Measurements from ENCODE around the gene RABGAP1L.
"Not testable (repeated sequence)": the region's sequence is repeated elsewhere in the genome, so short reads cannot be mapped to it uniquely, and the experiment has no call there.

Gene RABGAP1L

DNA sequence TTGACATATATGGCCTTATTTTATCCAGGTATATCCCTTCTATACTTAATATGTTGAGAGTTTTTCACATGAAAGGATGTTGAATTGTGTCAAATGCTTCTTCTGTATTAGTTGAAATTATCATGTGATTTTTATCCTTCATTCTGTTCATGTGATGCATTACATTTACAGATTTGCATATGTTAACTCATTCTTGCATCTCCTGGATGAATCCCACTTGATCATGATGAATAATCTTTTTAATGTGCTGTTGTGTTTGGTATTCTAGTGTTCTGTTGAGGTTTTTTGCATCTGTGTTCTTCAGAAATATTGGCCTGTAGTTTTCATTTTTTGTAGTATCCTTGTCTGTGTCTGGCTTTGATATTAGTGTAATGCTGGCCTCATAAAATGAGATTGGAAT lies 150.2 kb downstream of the RABGAP1L start:
- no peak for DNase-seq

DNA sequence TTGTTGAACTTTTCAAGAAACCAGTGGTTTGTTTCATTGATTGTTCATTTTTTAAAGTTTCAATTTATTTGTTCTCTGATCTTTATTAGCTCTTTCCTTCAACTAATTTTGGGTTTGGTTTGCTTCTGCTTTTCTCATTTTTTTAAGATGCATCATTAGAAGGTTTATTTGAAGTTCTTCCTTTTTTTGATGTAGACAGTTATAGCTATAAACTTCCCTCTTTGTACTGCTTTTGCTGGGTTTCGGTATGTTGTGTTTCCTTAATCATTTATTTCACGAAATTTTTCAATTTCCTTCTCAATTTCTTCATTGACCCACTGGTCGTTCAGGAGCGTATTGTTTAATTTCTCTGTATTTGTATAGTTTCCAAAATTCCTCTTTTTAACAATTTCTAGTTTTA lies 155.1 kb downstream of the RABGAP1L start:
- DNase-seq, result no peak

- DNase-seq, result no peak
These were observed 155.9 kb downstream of the RABGAP1L start for GRCh38 chr1:174315239-174315638.

GRCh38 chr1:174320897-174321296 lies 161.6 kb downstream of the RABGAP1L start:
- not testable (repeated sequence) for DNase-seq

- DNase-seq, result no peak
These were observed 163.0 kb downstream of the RABGAP1L start for GRCh38 chr1:174322202-174322862.

- no peak for DNase-seq
These were observed 165.2 kb downstream of the RABGAP1L start for GRCh38 chr1:174324493-174324892.

- no peak for DNase-seq
These were observed 165.6 kb downstream of the RABGAP1L start for GRCh38 chr1:174324939-174325338.

DNA sequence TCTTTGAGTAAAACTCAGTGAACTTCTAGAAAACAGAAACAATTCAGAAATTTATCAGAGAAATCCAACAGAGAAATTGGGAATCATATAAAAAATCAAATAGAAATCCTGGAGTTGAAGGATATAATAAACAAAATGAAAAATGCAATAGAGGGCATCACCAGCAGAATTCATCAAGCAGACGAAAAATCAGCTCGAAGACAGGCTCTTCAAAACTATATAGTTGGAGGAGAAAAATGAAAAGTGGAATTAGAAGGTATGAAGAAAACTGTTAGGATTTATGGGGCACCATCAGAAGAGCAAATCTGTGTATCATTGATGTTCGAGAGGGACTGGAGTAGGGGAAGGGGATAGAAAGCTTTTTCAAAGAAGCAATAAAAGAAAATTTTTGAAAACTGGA lies 167.0 kb downstream of the RABGAP1L start:
- DNase-seq, result no peak

DNA sequence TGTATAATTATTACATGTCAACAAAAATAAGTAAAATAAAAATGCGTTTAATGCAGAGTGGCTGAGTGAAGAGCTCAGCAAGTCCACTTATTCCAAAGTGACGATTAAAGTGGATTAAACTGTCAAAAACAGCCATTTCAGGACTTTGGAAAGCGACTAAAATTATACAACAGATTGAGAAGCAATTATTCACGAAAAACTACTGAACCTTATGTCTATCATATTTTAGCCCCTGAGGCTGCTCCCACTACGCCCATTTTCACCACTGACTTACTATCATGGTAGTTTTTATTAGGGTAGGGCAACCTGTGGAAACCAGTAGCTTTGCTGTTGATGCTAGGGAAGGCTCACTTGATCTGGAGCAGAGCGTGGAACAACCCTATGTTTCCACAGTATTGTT lies 174.1 kb downstream of the RABGAP1L start:
- DNase-seq, result no peak

DNA sequence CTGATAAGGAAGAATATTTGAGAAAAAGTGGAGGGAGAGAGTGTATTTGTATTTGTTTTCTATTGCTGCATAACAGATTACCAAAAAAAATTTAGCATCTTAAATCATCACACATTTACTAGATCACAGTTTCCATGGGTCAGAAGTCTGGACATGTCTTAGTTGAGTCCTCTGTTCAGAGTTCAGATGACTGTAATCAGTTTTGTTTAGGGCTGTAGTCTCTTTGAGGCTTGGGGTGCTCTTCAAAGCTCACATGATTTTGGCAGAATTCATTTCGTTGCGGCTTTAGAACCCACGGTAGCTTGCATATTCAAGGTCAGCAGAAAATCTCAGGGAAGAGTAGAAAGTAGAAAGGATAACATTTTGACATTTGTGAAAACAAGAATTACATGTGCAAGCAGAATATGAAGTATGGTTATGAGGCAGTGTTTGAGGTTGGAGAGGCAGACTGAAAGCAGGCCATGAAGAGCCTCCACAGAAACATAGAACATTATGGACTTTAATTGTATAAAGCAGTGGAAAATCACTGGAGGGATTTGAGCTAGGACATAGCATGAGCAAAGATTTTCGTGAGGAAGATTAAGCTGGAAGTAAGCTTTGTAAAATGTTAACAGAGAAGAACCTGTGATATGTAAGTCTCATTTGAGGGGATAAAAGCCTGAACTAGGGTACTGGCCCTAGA lies 177.8 kb downstream of the RABGAP1L start:
- DNase-seq, result no peak

GRCh38 chr1:174340404-174340803 lies 181.1 kb downstream of the RABGAP1L start:
- not testable (repeated sequence) for DNase-seq

- no peak for DNase-seq
These were observed 184.8 kb downstream of the RABGAP1L start for GRCh38 chr1:174344162-174344561.

- DNase-seq, result no peak
These were observed 192.8 kb downstream of the RABGAP1L start for GRCh38 chr1:174352117-174352516.

- no peak for DNase-seq
These were observed 193.7 kb downstream of the RABGAP1L start for GRCh38 chr1:174352883-174353608.

GRCh38 chr1:174358344-174358743 lies 199.0 kb downstream of the RABGAP1L start:
- DNase-seq, result no peak

DNA sequence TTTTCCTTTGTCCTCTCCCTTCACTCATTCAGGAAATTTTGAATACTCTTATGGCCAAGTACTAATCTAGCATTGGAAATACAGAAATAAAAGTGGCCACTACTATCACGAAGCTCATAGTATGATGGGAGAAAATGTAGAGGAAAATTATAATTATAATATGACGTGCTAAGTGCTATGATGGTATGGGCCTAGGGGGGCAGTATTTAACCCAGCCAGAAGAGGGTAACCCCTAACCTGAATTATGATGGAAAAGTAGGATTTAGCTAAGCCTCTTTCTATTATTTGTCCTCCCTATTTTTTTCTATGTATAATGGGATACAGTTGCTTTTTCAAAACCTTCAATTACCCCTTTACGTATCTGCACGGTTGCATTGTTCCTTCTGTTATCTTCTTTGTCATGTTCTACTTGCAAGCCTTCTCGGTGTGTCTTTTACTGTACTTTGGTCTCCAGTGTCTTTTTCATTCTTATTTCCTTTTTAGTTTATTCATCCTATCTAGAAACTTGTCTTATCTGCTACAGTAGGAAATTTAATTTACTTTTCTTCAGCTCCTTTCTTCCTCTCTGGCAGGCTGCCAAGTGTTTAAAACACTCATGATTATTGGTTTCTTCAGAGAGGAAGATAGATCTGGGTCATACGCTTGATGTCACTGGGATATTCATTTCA lies 199.6 kb downstream of the RABGAP1L start:
- DNase-seq, result no peak

DNA sequence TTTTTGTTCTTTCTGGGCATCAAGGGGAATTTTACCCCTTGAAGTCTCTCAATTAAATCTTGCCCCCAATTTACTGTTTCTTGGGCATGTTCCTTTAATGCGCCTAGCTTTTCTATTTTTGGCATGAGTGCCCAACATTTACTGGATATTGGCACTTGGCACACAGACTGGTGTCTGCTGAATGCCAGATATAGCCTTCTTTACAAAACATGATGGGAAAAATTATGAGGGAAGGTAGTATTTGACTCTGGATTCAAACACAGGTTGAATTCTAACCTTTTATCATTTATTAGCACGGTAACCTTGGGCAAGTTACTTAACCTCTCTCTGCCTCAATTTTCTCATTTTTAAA lies 200.1 kb downstream of the RABGAP1L start:
- no peak for DNase-seq

GRCh38 chr1:174364996-174365736 lies 205.8 kb downstream of the RABGAP1L start:
- DNase-seq, result no peak

- no peak for DNase-seq
These were observed 207.6 kb downstream of the RABGAP1L start for GRCh38 chr1:174366946-174367345.

DNA sequence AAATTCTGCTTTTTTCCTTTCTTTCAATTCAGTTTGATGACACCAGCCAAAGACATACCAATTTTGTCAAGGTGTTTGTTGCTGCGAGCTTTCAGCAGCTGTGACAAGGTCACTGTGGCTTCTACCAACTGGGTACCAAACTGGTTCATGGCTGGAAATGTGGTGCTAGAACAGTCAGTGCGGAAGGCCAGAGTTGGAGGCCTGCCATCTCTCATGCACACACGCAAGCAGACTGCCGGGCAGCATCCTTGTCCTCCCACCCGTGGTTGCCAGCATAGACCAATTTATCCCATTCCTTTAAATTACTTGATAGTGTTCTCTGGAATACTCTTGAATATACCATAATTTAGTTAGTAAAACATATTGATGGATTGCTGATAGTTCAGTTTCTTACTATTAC lies 208.6 kb downstream of the RABGAP1L start:
- no peak for DNase-seq

- no peak for DNase-seq
These were observed 216.7 kb downstream of the RABGAP1L start for GRCh38 chr1:174376030-174376429.

DNA sequence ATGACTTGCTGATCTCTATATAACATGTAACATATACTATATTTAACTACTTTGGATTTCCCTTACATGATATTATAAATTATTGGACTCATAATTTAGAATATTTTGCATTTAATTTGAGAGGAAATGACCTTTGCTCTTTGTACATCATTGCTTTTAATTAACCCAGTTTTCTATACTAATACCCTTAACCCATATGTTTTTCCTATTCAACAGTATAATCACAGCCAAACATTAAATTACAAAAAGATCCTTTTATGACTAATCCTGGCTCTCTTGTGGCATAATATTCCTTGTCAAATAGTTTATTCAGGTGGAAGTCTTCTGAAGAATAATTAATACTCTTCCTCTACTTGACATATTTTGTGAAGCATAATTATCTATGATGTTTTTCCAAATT lies 232.4 kb downstream of the RABGAP1L start:
- DNase-seq, result no peak

- no peak for DNase-seq
These were observed 234.6 kb downstream of the RABGAP1L start for GRCh38 chr1:174393885-174394284.

Measured in activated CD4-positive, alpha-beta T cell treated with anti-CD3 and anti-CD28 coated beads for 4 hours (primary cell).